IPS DF 19.7 (cell line): ENCODE results near the gene AGPAT2.
"Not testable (repeated sequence)": the region's sequence is repeated elsewhere in the genome, so short reads cannot be mapped to it uniquely, and the experiment has no call there.

Experiments
- DNase-seq: peaks from one replicate; pipeline ENCODE4 v3.0.0-alpha.2; 2013; ENCODE audit warnings: low read depth, low spot score

AGPAT2 gene

GRCh38 chr9:136720251-136720897 is 33.1 kb upstream of the AGPAT2 start:
- no peak for DNase-seq

- DNase-seq, result no peak
Observed at GRCh38 chr9:136719195-136719880, 32.1 kb upstream of the AGPAT2 start.

- DNase-seq, result no peak
Observed at GRCh38 chr9:136718345-136719194, 31.3 kb upstream of the AGPAT2 start.

- no peak for DNase-seq
Observed at GRCh38 chr9:136717399-136717798, 30.1 kb upstream of the AGPAT2 start.

GRCh38 chr9:136714893-136715274 is 27.6 kb upstream of the AGPAT2 start:
- DNase-seq, result no peak

GRCh38 chr9:136714096-136714892 is 27.0 kb upstream of the AGPAT2 start:
- no peak for DNase-seq

- no peak for DNase-seq
Observed at GRCh38 chr9:136713550-136713949, 26.3 kb upstream of the AGPAT2 start.

- DNase-seq, result no peak
Observed at GRCh38 chr9:136712690-136713544, 25.7 kb upstream of the AGPAT2 start.

- DNase-seq, result no peak
Observed at GRCh38 chr9:136711751-136712689, 24.8 kb upstream of the AGPAT2 start, which contains the start of gene DIPK1B. DIPK1B (plus strand) TSS chr9:136712572; CDS start chr9:136712666, 94 bp downstream.

- not testable (repeated sequence) for DNase-seq
Observed at GRCh38 chr9:136711219-136711648, 24.0 kb upstream of the AGPAT2 start.

GRCh38 chr9:136710543-136710942 is 23.3 kb upstream of the AGPAT2 start:
- no peak for DNase-seq

GRCh38 chr9:136709454-136710109 is 22.3 kb upstream of the AGPAT2 start:
- DNase-seq, result no peak

GRCh38 chr9:136707849-136708517 is 20.7 kb upstream of the AGPAT2 start:
- no peak for DNase-seq

- no peak for DNase-seq
Observed at GRCh38 chr9:136707011-136707410, 19.8 kb upstream of the AGPAT2 start.

- no peak for DNase-seq
Observed at GRCh38 chr9:136705564-136705963, 18.3 kb upstream of the AGPAT2 start.

- DNase-seq, result not testable (repeated sequence)
Observed at GRCh38 chr9:136704741-136705140, 17.5 kb upstream of the AGPAT2 start.

- no peak for DNase-seq
Observed at GRCh38 chr9:136703276-136703860, 16.1 kb upstream of the AGPAT2 start.

- no peak for DNase-seq
Observed at GRCh38 chr9:136701668-136702053, 14.4 kb upstream of the AGPAT2 start.
